A549 treated with Mapracorat at 1 μM for 4 hours (cell line): ENCODE measurements around the gene TGFBR3. TPM values are rescaled to one million over a fixed set of nuclear protein-coding genes. Genes with fewer than 3 reads are reported as not detected.

Experiments used
- total RNA-seq: library from RNA; stranded (reverse); fragments of 200-300 nt; extraction: Qiagen RNA extraction; gene quantifications from 5 replicates; pipeline ENCODE4 v1.2.3, GENCODE V29; 2022

Gene TGFBR3
- 4.8 to 6.1 TPM (median 4.9 TPM) in 5 replicates for total RNA-seq

GRCh38 chr1:91885716-91886506 lies at the start of gene TGFBR3:
Gene TGFBR3 (minus strand): TSS chr1:91886151. CDS start chr1:91861531, 24,620 bp downstream.

Other genes with a start within 250 kb of the TGFBR3 start
- gene BRDT, start 63.2 kb upstream of the TGFBR3 start, total RNA-seq = not detected in 5 replicates
- gene EPHX4, start 143.8 kb upstream of the TGFBR3 start, total RNA-seq = 0.54 to 0.78 TPM (median 0.58 TPM) in 5 replicates
- 0.22 TPM in 1 of 5 replicates, not detected in the others for gene SETSIP, start 189.3 kb upstream of the TGFBR3 start, total RNA-seq
- 0.47 to 0.82 TPM (median 0.58 TPM) in 5 replicates for gene BTBD8, start 194.2 kb upstream of the TGFBR3 start, total RNA-seq